GM12878 (cell line): ENCODE data around the gene SFXN2.

ENCODE experiments used
- CREB1 ChIP-seq: IDR thresholded peaks from 2 replicates; pipeline ENCODE4 v1.6.1; 2012; ENCODE audit warnings: low read depth, mild to moderate bottlenecking, inconsistent platforms
- ZNF24 ChIP-seq: fragments of 450-650 bp; IDR thresholded peaks from 2 replicates; pipeline ENCODE4 v1.6.1; 2017; ENCODE audit warnings: antibody characterized with exemption, mild to moderate bottlenecking
- TF ChIP-seq, protein P1 (sequence below), 3 experiments: IDR thresholded peaks in 2 of 3; conservative IDR thresholded peaks in 1 of 3; 2 replicates each; pipeline ENCODE4 v1.5.1; 2011; ENCODE audit warnings: low read depth in 3 of 3, low read length in 3 of 3, mild to moderate bottlenecking in 3 of 3, control low read depth in 2 of 3, moderate library complexity in 2 of 3, inconsistent platforms in 1 of 3, mixed read lengths in 1 of 3; ENCODE audit not compliant: control insufficient read depth in 2 of 3, insufficient read depth in 1 of 3; ENCODE audit errors: extremely low read depth in 1 of 3

DNA sequence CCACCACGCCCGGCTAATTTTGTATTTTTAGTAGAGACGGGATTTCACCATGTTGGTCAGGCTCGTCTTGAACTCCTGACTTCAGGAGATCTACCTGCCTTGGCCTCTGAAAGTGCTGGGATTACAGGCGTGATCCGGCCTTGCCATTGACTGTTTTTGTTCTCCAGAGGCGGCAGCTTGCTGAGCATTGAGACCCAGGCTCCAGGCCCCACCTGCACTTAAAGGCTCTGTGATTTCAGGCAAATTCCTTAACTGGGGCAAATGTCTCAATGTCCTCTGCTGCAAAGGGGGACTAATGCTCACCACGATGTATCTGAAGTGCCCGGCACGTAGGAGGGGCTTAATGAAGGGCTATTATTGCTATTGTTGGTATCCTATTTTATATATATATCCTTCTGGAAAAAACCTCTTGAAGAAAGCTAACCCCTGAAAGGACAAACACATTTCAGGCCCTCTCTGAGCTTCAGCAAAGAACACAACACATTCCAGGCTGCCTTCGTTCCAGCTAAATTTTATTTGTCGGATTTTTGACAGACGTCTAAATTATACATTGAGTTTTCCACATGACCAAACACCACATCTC is 41.1 kb upstream of the SFXN2 start:
- TF ChIP-seq, protein P1, sequence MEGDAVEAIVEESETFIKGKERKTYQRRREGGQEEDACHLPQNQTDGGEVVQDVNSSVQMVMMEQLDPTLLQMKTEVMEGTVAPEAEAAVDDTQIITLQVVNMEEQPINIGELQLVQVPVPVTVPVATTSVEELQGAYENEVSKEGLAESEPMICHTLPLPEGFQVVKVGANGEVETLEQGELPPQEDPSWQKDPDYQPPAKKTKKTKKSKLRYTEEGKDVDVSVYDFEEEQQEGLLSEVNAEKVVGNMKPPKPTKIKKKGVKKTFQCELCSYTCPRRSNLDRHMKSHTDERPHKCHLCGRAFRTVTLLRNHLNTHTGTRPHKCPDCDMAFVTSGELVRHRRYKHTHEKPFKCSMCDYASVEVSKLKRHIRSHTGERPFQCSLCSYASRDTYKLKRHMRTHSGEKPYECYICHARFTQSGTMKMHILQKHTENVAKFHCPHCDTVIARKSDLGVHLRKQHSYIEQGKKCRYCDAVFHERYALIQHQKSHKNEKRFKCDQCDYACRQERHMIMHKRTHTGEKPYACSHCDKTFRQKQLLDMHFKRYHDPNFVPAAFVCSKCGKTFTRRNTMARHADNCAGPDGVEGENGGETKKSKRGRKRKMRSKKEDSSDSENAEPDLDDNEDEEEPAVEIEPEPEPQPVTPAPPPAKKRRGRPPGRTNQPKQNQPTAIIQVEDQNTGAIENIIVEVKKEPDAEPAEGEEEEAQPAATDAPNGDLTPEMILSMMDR (IDR thresholded peaks at IDR 0.05 in 2 of 3, conservative IDR thresholded peaks at IDR 0.05 in 1 of 3; ENCODE audit: control insufficient read depth in 2 of 3, extremely low read depth in 1 of 3, insufficient read depth in 1 of 3, low read depth in 3 of 3, low read length in 3 of 3), result no peak
- TF ChIP-seq ZNF24 (no peak), CREB1 (no peak)
